ENCODE results near the gene UHMK1. TPM values are rescaled to one million over a fixed set of nuclear protein-coding genes. Genes with fewer than 3 reads are reported as not detected.

Gene UHMK1
- total RNA-seq, 1 experiment from 2014 or later, result 15.8 TPM

- WGBS (ENCODE audit: extremely low coverage, insufficient read length, low lambda C conversion rate), result no CpG with 5 or more reads among the region's 13 CpGs
- Histone ChIP-seq H3K4me1 (ENCODE audit: insufficient read depth, low read length) (no peaks in the 10 kb centered on the region; the same call in 1 of the 2 replicates), H3K9ac (ENCODE audit: extremely low read depth, insufficient read length, low read length) (peak overlapping the region; percentile 42), H2BK5ac (ENCODE audit: insufficient read length, low read length) (no peak overlapping the region), H2AK5ac (ENCODE audit: insufficient read length, low read length) (no peak overlapping the region), H3K9me3 (ENCODE audit: control insufficient read depth, low read depth, low read length) (no peaks in the 10 kb centered on the region), H4K91ac (ENCODE audit: insufficient read length, low read depth, low read length) (no peak overlapping the region), H3K56ac (ENCODE audit: insufficient read length, low read depth, low read length) (no peak overlapping the region), H2BK12ac (ENCODE audit: insufficient read length, low read depth, low read length) (no peak overlapping the region), H3K18ac (ENCODE audit: insufficient read length, low read depth, low read length) (peak overlapping the region; percentile 51), H2BK120ac (ENCODE audit: low read depth, low read length, poor library complexity, severe bottlenecking) (no peak overlapping the region), H2BK15ac (ENCODE audit: low read depth, low read length) (no peak overlapping the region), H2BK20ac (ENCODE audit: low read depth, low read length, poor library complexity, severe bottlenecking) (no peak overlapping the region), H4K5ac (ENCODE audit: insufficient read length, low read depth, low read length) (no peak overlapping the region), H3K4me2 (ENCODE audit: insufficient read depth, insufficient read length, low read length) (peak overlapping the region; percentile 97), H4K8ac (replicated peaks; ENCODE audit: insufficient read length, low read depth, low read length) (no peak overlapping the region), H3K23ac (ENCODE audit: insufficient read length, low read depth, low read length) (no peak overlapping the region), H3K27me3 (ENCODE audit: insufficient read depth, low read length) (no peaks in the 10 kb centered on the region), H3T11ph (ENCODE audit: low read length) (no peak overlapping the region), H4K20me1 (ENCODE audit: control insufficient read depth, insufficient read depth, insufficient read length) (no peaks in the 10 kb centered on the region), H2AFZ (ENCODE audit: low read length) (peak overlapping the region; percentile 93), H3K14ac (ENCODE audit: insufficient read depth, low read length) (no peak overlapping the region), H3K79me2 (ENCODE audit: insufficient read depth, low read length) (peaks cover 11% of the 10 kb centered on the region; the same call in 1 of the 2 replicates), H3K27ac (ENCODE audit: insufficient read length, low read depth, low read length) (no peak overlapping the region), H3K4ac (ENCODE audit: low read depth, low read length) (no peak overlapping the region; the same call in 1 of the 2 replicates), H3K79me1 (ENCODE audit: insufficient read depth, low read depth, low read length, poor library complexity, severe bottlenecking) (peaks cover 3% of the 10 kb centered on the region), H3K23me2 (ENCODE audit: insufficient read length, low read depth, low read length, poor library complexity, severe bottlenecking) (peaks cover 3% of the 10 kb centered on the region)
- no peak for DNase-seq
- H3K4me3 Mint-ChIP-seq, result peak overlapping the region; percentile 85 to 90
- TF ChIP-seq, protein P1, sequence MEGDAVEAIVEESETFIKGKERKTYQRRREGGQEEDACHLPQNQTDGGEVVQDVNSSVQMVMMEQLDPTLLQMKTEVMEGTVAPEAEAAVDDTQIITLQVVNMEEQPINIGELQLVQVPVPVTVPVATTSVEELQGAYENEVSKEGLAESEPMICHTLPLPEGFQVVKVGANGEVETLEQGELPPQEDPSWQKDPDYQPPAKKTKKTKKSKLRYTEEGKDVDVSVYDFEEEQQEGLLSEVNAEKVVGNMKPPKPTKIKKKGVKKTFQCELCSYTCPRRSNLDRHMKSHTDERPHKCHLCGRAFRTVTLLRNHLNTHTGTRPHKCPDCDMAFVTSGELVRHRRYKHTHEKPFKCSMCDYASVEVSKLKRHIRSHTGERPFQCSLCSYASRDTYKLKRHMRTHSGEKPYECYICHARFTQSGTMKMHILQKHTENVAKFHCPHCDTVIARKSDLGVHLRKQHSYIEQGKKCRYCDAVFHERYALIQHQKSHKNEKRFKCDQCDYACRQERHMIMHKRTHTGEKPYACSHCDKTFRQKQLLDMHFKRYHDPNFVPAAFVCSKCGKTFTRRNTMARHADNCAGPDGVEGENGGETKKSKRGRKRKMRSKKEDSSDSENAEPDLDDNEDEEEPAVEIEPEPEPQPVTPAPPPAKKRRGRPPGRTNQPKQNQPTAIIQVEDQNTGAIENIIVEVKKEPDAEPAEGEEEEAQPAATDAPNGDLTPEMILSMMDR (conservative IDR thresholded peaks at IDR 0.05), result no peak
- peaks cover 18 to 24% of the 10 kb centered on the region in 2 experiments for H3K4me1 Mint-ChIP-seq
- peak overlapping the region; percentile 39 to 94 (median 84); a peak in 6 of 7 replicates for H3K27ac Mint-ChIP-seq
- peaks cover 2% of the 10 kb centered on the region in 2 experiments; a peak in 1 of 5 replicates for H3K9me3 Mint-ChIP-seq
- H3K36me3 Mint-ChIP-seq (ENCODE audit: insufficient read depth in 1 of 3, low read depth in 3 of 3), result peaks cover 15 to 22% (median 19%) of the 10 kb centered on the region in 3 experiments; a peak in 6 of 7 replicates
- H3K27me3 Mint-ChIP-seq (ENCODE audit: low read depth), result peaks cover 9% of the 10 kb centered on the region
These were observed 405 bp upstream of the UHMK1 start for GRCh38 chr1:162497104-162497722.

All from H9 (cell line).